GM18517 (cell line): ENCODE measurements around the gene TSPAN31.
A peak's percentile ranks its signal among the peaks of the same experiment; 100 is the strongest.
"Not testable (repeated sequence)": the region's sequence is repeated elsewhere in the genome, so short reads cannot be mapped to it uniquely, and the experiment has no call there.

Experiments
- ATAC-seq: cut with Tn5 transposase; IDR thresholded peaks from one replicate; pipeline ENCODE4 v1.9.1; 2021; ENCODE audit warnings: mild to moderate bottlenecking, moderate library complexity; ENCODE audit not compliant: unreplicated experiment

The TSPAN31 gene

GRCh38 chr12:57744777-57745484 is at the start of gene TSPAN31:
Gene TSPAN31, plus strand, starts transcription at chr12:57745039. Its CDS starts 116 bp downstream, at chr12:57745155.
- peak; percentile 79 for ATAC-seq

DNA sequence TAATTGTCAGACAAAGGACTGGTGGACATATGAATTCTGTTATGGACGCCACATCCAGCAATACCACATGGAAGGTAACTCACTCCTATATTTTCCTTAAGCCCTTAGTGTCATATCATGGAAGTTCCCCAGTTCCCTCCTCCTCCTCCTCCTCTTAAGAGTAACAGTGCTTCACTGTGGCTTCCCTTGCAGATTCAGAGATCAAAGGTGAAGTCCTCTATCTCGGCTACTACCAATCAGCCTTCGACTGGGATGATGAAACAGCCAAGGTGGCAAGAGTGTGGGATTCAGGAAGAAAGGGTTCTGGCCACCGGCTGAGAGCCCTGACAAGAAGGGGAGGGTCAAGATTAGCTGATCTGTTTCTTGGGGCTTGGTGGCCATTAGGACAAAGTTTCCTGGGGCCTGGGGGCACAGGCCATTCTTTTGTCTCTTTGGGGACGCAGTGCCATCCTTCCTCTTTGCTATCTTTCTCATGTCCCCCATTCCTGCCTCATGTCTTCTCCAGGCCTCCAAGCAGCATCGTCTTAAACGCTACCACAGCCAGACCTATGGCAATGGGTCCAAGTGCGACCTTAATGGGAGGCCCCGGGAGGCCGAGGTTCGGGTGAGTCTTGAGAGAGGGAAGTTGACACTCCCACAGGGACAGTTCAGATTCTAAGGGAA is 48.9 kb upstream of the TSPAN31 start:
- ATAC-seq = no peak

DNA sequence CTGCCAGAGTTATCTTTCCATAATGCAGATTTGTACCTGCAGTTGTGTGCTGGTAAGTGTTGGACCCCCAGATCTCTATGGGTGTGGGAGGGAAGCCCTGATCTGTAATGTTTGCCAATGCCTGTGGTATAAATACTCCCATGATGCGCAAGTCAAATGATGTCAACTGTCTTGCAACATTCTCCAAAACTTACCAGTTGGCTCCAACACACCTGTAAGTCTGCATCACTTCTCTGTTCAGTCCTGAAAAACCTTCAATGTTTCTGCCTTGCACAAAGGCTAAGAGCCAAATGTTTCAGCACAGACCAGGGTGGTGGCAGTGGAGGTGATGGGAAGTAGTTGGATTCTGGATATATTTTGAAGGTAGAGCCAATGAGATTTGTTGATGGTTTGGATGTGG is 47.8 kb upstream of the TSPAN31 start:
- no peak for ATAC-seq

- no peak for ATAC-seq
Observed at GRCh38 chr12:57698414-57698813, 46.4 kb upstream of the TSPAN31 start.

GRCh38 chr12:57700317-57700716 is 44.5 kb upstream of the TSPAN31 start:
- no peak for ATAC-seq

DNA sequence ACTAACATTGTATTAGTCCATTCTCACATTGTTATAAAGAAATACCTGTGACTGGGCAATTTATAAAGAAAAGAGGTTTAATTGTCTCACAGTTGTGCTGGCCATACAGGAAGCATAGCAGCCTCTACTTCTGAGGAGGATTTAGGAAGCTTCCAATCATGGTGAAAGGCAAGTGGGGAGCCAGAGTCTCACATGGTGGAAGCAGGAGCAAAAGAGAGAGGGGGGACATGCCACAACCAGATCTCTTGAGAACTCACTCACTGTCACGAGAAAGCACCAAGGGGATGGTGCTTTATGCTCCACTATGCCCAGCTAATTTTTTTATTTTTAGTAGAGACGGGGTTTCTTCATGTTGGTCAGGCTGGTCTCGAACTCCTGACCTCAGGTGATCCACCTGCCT is 37.6 kb upstream of the TSPAN31 start:
- no peak for ATAC-seq

DNA sequence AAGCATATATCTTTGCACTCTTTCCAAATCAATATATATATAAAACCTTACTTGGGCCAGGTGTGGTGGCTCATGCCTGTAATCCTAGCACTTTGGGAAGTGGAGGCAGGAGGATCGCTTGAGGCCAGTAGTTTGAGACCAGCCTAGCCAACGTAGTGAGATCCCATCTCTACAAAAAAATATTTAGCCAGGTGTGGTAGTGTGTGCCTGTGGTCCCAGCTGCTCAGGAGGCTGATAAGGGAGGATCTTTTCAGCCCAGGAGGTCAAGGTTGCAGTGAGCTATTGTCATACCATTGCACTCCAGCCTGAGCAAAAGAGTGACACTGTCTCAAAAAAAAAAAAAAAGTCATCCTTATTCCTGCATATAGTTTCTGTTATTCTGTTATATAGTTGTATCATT is 36.5 kb upstream of the TSPAN31 start:
- ATAC-seq = no peak

DNA sequence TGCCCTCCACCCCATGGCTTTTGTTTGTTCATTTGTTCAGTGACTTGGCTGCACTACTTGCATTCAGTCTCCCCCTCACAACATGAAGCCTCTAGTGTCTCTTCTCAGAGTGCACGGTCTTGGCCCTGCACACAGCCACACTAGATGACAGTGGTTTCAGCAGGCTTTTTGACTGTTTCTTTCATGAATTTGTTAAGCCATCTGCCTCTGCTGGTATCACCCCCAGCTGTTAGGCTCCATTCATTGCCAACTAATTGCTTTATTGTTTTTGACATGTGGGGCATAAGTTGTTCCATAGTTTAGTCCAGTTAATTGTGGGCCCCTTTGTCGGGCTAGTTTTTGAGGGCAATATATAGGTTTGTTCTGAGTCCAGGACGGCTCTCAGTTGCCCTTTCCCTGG is 32.1 kb upstream of the TSPAN31 start:
- ATAC-seq = no peak

GRCh38 chr12:57713209-57713608 is 31.6 kb upstream of the TSPAN31 start:
- no peak for ATAC-seq

DNA sequence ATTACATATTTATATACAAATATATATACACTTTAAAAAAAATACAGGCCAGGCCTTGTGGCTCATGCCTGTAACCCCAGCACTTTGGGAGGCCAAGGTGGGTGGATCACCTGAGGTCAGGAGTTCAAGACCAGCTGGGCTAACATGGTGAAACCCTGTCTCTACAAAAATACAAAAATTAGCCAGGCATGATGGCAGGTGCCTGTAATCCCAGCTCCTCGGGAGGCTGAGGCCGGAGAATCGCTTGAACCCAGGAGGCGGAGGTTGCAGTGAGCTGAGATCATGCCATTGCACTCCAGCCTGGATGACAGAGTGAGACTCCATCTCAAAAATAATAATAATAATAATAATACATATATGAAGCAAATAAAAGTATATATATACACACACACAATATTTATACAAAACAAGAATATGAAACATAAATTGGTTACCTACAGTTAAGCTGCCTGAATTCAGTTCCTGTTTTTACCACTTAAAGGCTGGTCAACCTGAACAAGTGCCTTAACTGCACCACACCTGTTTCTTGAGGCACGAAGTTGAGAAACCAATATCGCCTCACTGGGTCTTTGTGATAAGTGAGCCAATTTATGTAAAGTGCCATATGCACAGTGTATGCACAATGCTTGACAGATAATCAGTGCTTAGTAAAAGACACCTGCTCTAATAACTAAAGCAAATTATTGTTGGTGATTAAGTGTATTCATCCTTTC is 29.6 kb upstream of the TSPAN31 start:
- ATAC-seq = not testable (repeated sequence)

- ATAC-seq = no peak
Observed at GRCh38 chr12:57715786-57716185, 29.1 kb upstream of the TSPAN31 start.

DNA sequence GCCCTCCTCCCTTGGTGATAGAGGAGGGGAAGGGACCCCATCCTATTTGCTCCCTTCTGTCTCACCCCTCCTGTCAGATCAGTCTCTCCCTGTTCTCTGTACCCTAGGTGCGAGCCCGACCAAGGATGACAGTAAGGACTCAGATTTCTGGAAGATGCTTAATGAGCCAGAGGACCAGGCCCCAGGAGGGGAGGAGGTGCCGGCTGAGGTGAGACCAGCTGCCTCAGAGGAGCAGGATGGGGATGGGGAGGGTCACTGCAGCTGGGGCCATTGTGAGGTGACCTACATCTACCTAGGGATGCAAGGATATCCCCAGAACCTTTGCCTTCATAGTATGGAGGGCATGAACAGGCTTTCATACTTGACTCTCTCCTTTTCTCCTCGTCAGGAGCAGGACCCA is 28.5 kb upstream of the TSPAN31 start:
- no peak for ATAC-seq

DNA sequence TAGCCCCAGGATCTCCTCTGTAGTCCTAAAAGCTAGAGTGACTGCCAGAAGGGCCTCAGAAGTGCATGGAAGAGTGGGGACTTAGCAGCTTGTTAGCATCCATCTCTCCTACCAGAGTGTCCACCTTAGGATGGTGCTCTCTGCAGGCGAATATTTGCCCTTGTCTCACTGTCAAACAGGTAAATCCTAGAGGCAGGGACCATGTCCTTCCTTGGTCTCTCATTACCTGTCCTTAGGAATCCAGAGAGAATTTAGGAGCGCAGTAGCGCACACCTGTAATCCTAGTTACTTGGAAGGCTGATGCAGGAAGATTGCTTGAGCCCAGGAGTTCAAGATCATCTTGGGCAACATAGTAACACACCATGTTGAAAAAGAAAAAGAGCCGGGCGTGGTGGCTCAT is 27.7 kb upstream of the TSPAN31 start:
- no peak for ATAC-seq

DNA sequence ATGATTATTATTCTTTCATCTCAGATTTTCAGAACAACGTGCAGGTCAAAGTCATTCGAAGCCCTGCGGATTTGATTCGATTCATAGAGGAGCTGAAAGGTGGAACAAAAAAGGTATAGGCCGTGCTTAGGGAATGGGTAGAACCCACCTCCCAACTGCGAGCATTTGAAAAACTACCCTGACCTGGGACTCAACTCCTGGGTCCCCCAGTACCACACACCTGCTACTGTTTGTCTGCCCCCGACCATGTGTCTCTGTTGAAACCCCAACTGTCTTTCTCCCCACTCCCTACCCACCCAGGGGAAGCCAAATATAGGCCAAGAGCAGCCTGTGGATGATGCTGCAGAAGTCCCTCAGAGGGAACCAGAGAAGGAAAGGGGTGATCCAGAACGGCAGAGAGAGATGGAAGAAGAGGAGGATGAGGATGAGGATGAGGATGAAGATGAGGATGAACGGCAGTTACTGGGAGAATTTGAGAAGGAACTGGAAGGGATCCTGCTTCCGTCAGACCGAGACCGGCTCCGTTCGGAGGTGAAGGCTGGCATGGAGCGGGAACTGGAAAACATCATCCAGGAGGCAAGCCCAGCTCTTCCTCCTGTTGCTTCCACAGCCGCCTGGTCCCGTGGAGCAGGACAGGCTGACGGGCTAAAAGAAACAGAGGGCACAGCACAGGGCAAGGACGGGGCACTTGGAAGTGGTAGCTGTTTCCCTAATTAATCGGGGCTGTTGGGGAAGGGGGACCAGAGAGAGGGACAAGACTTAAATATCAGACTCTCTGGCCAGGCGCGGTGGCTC is 26.8 kb upstream of the TSPAN31 start:
- ATAC-seq = no peak

GRCh38 chr12:57718641-57719528 is 26.0 kb upstream of the TSPAN31 start:
- no peak for ATAC-seq

DNA sequence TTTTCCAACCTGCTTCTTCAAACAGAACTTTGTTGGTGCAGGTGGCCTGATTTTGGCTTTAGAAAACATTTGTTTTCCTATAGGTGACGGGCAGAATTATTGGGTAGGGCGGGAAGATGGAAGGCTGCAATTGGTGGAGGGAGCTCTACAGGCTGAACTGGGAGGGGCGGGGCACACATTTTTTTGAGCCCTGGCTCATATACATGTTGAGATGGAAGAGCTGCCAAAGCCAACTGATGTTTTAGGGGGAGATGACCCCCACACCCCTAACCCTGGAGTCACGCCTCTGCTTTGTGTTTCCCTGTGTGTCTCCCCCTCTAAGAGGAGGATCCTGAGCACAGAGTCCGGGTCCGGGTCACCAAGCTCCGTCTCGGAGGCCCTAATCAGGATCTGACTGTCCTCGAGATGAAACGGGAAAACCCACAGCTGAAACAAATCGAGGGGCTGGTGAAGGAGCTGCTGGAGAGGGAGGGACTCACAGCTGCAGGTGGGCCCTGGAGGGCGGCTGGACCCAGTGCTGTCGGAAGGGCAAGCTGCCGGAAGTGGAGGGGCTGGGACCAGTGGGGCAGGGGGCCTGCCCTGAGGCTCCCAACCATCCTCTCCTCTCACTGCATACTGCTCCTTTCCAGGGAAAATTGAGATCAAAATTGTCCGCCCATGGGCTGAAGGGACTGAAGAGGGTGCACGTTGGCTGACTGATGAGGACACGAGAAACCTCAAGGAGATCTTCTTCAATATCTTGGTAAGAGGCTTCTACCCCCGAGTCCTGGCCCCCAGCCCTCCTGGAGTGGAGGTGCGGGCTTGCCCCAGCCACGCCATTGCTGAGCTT is 24.8 kb upstream of the TSPAN31 start:
- ATAC-seq = no peak

GRCh38 chr12:57720606-57721595 is 23.9 kb upstream of the TSPAN31 start:
- no peak for ATAC-seq
